ENCODE data around the gene LRRC10B. TPM values are rescaled to one million over a fixed set of nuclear protein-coding genes. Genes with fewer than 3 reads are reported as not detected.

Gene LRRC10B
- total RNA-seq, 4 donors from 2014 or later: 0.45 to 1.4 (median 1.1) TPM

- 54 to 100% methylated on average over 2 to 11 of the region's 12 CpGs for whole genome bisulfite sequencing, 2 donors (ENCODE audit: low coverage in 1 of 2)
Observed at GRCh38 chr11:61499816-61500491, 8.6 kb upstream of the LRRC10B start.

GRCh38 chr11:61502522-61502921 lies 6.0 kb upstream of the LRRC10B start:
- Histone ChIP-seq H3K36me3 (no peaks in the 10 kb centered on the region), H3K4me1 (no peaks in the 10 kb centered on the region), H3K27ac (no peak overlapping the region), H3K9me3 (no peaks in the 10 kb centered on the region), H3K27me3 (peaks cover 36% of the 10 kb centered on the region), H3K4me3 (no peak overlapping the region)
- ATAC-seq: no peak
- 100% methylated on average over 1 of the region's 1 CpG; no CpG with 5 or more reads in 1 of the 2 donors for WGBS, 2 donors (ENCODE audit: low coverage in 1 of 2)
- TF ChIP-seq POLR2A (IDR thresholded peaks at IDR 0.05) (no peak), POLR2AphosphoS5 (IDR thresholded peaks at IDR 0.05) (no peak), EP300 (IDR thresholded peaks at IDR 0.05) (no peak)

More at GRCh38 chr11:61499816-61500491, 8.6 kb upstream of the LRRC10B start:
- H3K27ac ChIP-seq: no peak overlapping the region
- TF ChIP-seq POLR2AphosphoS5 (IDR thresholded peaks at IDR 0.05): no peak
- TF ChIP-seq, protein P1, sequence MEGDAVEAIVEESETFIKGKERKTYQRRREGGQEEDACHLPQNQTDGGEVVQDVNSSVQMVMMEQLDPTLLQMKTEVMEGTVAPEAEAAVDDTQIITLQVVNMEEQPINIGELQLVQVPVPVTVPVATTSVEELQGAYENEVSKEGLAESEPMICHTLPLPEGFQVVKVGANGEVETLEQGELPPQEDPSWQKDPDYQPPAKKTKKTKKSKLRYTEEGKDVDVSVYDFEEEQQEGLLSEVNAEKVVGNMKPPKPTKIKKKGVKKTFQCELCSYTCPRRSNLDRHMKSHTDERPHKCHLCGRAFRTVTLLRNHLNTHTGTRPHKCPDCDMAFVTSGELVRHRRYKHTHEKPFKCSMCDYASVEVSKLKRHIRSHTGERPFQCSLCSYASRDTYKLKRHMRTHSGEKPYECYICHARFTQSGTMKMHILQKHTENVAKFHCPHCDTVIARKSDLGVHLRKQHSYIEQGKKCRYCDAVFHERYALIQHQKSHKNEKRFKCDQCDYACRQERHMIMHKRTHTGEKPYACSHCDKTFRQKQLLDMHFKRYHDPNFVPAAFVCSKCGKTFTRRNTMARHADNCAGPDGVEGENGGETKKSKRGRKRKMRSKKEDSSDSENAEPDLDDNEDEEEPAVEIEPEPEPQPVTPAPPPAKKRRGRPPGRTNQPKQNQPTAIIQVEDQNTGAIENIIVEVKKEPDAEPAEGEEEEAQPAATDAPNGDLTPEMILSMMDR (IDR thresholded peaks at IDR 0.05): no peak
- no peak for TF ChIP-seq EP300 (IDR thresholded peaks at IDR 0.05)
- no peak for TF ChIP-seq POLR2A (IDR thresholded peaks at IDR 0.05)
- H3K4me3 ChIP-seq: no peak overlapping the region
- no peaks in the 10 kb centered on the region for H3K9me3 ChIP-seq
- H3K36me3 ChIP-seq: no peaks in the 10 kb centered on the region
- peaks cover 18% of the 10 kb centered on the region for H3K27me3 ChIP-seq
- ATAC-seq: no peak
- no peaks in the 10 kb centered on the region for H3K4me1 ChIP-seq

- no peak for ATAC-seq
- H3K9me3 ChIP-seq: no peaks in the 10 kb centered on the region
- TF ChIP-seq POLR2AphosphoS5 (IDR thresholded peaks at IDR 0.05): no peak
- TF ChIP-seq POLR2A (IDR thresholded peaks at IDR 0.05): no peak
- TF ChIP-seq, protein P1 (IDR thresholded peaks at IDR 0.05): no peak
- no peak for TF ChIP-seq EP300 (IDR thresholded peaks at IDR 0.05)
- no peak overlapping the region for H3K4me3 ChIP-seq
- no peak overlapping the region for H3K27ac ChIP-seq
- H3K27me3 ChIP-seq: peaks cover 43% of the 10 kb centered on the region
- peaks cover 0 to 5% (median 2%) of the 10 kb centered on the region in 3 donors for H3K4me1 ChIP-seq
- H3K36me3 ChIP-seq: no peaks in the 10 kb centered on the region
- WGBS, 2 donors (ENCODE audit: low coverage in 1 of 2): 73 to 81% methylated on average over 8 of the region's 8 CpGs
Observed at GRCh38 chr11:61503135-61503770, 5.3 kb upstream of the LRRC10B start.

DNA sequence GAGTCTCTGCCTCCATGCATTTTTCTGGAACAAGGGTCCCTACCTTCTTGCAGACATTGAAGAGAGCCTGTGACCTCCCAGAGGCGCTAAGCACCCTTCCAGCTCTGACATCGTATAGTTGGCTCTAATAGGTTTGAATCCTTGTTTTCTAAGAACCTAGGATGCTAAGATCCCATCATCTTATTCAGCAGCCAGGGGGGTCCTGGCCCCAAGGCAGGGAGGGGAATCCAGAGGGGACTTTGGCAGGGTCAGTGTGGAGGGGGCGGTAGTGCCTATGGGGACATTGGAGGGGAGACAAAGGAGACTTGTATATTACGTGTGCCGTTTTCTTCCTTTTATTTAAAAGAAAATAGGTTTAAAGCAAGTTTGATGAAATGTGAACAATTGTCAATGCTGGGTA lies 3.4 kb upstream of the LRRC10B start:
- 97% methylated on average over 3 of the region's 5 CpGs; no CpG with 5 or more reads in 1 of the 2 donors for WGBS, 2 donors (ENCODE audit: low coverage in 1 of 2)
- peaks cover 62% of the 10 kb centered on the region for H3K27me3 ChIP-seq
- H3K4me3 ChIP-seq: no peak overlapping the region
- no peaks in the 10 kb centered on the region for H3K36me3 ChIP-seq
- no peaks in the 10 kb centered on the region for H3K9me3 ChIP-seq
- peaks cover 0 to 23% (median 14%) of the 10 kb centered on the region in 3 donors for H3K4me1 ChIP-seq
- TF ChIP-seq, protein P1 (IDR thresholded peaks at IDR 0.05): no peak
- TF ChIP-seq POLR2AphosphoS5 (IDR thresholded peaks at IDR 0.05) (no peak), EP300 (IDR thresholded peaks at IDR 0.05) (no peak), POLR2A (IDR thresholded peaks at IDR 0.05) (no peak)
- ATAC-seq: no peak
- H3K27ac ChIP-seq: no peak overlapping the region

DNA sequence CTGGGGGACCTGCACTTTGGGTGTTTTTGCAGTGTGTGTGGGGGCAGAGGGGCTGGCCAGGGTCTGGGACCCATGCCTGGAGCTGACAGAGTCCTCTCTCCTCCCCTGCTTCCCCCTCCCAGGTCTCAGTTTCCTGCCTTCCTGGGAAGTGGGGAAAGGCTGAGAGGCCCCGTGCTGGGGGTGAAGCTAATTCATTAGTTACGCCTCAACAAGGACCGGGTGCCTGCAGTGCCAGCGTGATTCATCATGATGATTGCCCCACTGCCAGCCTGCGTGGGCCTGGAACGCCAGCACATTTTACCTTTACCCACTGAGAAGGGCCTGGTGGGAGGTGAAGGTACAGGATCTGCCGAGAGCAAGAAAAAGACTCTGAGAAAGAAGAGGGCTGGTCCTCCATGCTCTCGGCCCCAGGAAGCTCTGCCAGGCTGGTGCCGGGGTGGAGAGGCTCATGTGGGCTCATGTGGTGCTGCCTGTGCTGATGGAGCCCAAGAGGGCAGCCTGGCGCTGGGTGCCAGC lies 2.9 kb upstream of the LRRC10B start:
- no peak overlapping the region for H3K27ac ChIP-seq
- no peaks in the 10 kb centered on the region for H3K9me3 ChIP-seq
- peaks cover 68% of the 10 kb centered on the region for H3K27me3 ChIP-seq
- H3K36me3 ChIP-seq: no peaks in the 10 kb centered on the region
- peaks cover 0 to 23% (median 14%) of the 10 kb centered on the region in 3 donors for H3K4me1 ChIP-seq
- H3K4me3 ChIP-seq: no peak overlapping the region
- no CpG with 5 or more reads among the region's 10 CpGs for WGBS, 2 donors (ENCODE audit: low coverage in 1 of 2)
- ATAC-seq: no peak
- TF ChIP-seq, protein P1 (IDR thresholded peaks at IDR 0.05): no peak
- no peak for TF ChIP-seq POLR2A (IDR thresholded peaks at IDR 0.05)
- no peak for TF ChIP-seq EP300 (IDR thresholded peaks at IDR 0.05)
- no peak for TF ChIP-seq POLR2AphosphoS5 (IDR thresholded peaks at IDR 0.05)

Measured in gastroesophageal sphincter (tissue), 4 donors.